Fibroblast of villous mesenchyme (primary cell): ENCODE data around the gene TIMM8B. TPM values are rescaled to one million over a fixed set of nuclear protein-coding genes. Genes with fewer than 3 reads are reported as not detected.

Experiments used
- small RNA-seq: library from RNA; depleted of rRNA; stranded (forward); fragments of <200 nt; gene quantifications from one replicate; pipeline ENCODE3, GENCODE V24; 2012
- total RNA-seq: library from RNA; depleted of rRNA; stranded (reverse); fragments of >200 nt; gene quantifications from 2 replicates; pipeline ENCODE4 v1.2.3, GENCODE V29; 2012

Gene TIMM8B
- total RNA-seq, 1 donor: 64.3 TPM

Small RNA genes within 50 kb of the gene (small RNA-seq; reads per million reads assigned to genes)
- not detected for gene AP000907.3

Other genes starting within 250 kb of the TIMM8B start
- gene ALG9, start 215.2 kb downstream of the TIMM8B start, total RNA-seq: 35.8 and 49.7 TPM in 2 replicates
- 2.3 and 4.3 TPM in 2 replicates for gene FDXACB1, start 207.6 kb downstream of the TIMM8B start, total RNA-seq
- 4.3 and 7.7 TPM in 2 replicates for gene CFAP68, start 207.2 kb downstream of the TIMM8B start, total RNA-seq
- gene CRYAB, start 175.0 kb downstream of the TIMM8B start, total RNA-seq: 11.0 and 20.7 TPM in 2 replicates
- gene HSPB2, start 174.0 kb downstream of the TIMM8B start, total RNA-seq: 0.43 and 0.64 TPM in 2 replicates
- gene C11orf52, start 167.8 kb downstream of the TIMM8B start, total RNA-seq: 0.32 and 0.86 TPM in 2 replicates
- 27.1 and 30.2 TPM in 2 replicates for gene DIXDC1, start 149.4 kb downstream of the TIMM8B start, total RNA-seq
- gene DLAT, start 61.3 kb downstream of the TIMM8B start, total RNA-seq: 49.6 and 56.6 TPM in 2 replicates
- 1.3 and 2.6 TPM in 2 replicates for gene PIH1D2, start 12.7 kb downstream of the TIMM8B start, total RNA-seq
- gene NKAPD1, start 12.5 kb downstream of the TIMM8B start, total RNA-seq: 20.6 and 30.7 TPM in 2 replicates
- gene SDHD, start 117 bp upstream of the TIMM8B start, total RNA-seq: 121 and 140 TPM in 2 replicates
- 1.6 and 2.2 TPM in 2 replicates for gene IL18, start 77.3 kb upstream of the TIMM8B start, total RNA-seq
- gene TEX12, start 80.6 kb upstream of the TIMM8B start, total RNA-seq: 0.32 TPM in 1 of 2 replicates, not detected in the other
- 0.97 and 3.0 TPM in 2 replicates for gene BCO2, start 88.8 kb upstream of the TIMM8B start, total RNA-seq
- gene PTS, start 139.7 kb upstream of the TIMM8B start, total RNA-seq: 59.9 and 67.8 TPM in 2 replicates
- not detected in 2 replicates for gene PLET1, start 174.1 kb upstream of the TIMM8B start, total RNA-seq